ENCODE results near the gene IKBKG.

DNA sequence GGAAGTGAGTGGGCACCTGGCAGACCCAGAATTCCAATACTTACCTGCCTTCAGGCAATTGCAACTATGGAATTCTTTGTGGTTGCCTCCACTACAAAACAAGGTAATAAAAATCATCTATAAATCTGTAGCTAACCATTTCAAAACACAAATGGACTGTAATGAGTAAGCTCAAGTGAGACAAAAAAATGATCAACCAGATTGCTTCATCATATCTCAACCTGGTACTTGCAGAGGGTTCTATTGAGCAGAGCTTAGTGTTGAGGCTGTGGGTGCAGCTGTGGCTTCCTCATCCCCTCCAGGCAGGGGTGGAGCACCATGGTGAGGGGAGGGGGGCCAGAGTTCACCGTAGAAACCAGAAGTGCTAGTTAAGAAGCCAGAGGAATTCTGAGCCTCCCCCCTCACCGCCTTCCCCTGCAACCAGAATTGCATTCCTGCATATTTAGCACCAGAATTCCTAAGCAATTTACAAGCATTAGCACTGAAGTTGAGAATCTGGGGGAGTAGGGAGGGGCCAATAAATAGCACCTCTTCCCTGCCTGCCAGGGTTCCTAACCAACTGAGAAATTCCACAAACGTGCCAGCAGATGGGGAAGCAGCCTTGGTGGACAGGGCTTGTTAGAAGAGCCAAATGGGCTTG lies 49.0 kb downstream of the IKBKG start:
- TF ChIP-seq, protein P1, sequence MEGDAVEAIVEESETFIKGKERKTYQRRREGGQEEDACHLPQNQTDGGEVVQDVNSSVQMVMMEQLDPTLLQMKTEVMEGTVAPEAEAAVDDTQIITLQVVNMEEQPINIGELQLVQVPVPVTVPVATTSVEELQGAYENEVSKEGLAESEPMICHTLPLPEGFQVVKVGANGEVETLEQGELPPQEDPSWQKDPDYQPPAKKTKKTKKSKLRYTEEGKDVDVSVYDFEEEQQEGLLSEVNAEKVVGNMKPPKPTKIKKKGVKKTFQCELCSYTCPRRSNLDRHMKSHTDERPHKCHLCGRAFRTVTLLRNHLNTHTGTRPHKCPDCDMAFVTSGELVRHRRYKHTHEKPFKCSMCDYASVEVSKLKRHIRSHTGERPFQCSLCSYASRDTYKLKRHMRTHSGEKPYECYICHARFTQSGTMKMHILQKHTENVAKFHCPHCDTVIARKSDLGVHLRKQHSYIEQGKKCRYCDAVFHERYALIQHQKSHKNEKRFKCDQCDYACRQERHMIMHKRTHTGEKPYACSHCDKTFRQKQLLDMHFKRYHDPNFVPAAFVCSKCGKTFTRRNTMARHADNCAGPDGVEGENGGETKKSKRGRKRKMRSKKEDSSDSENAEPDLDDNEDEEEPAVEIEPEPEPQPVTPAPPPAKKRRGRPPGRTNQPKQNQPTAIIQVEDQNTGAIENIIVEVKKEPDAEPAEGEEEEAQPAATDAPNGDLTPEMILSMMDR (IDR thresholded peaks at IDR 0.05) = no peak
- TF ChIP-seq POLR2A (IDR thresholded peaks at IDR 0.05) = no peak
- no peak for TF ChIP-seq EP300 (IDR thresholded peaks at IDR 0.05)

Data from ovary (tissue), 3 donors.